Activated CD4-positive, alpha-beta T cell treated with anti-CD3 and anti-CD28 coated beads for 1 hour (primary cell): Measurements from ENCODE around the gene S100B.
"Not testable (repeated sequence)": the region's sequence is repeated elsewhere in the genome, so short reads cannot be mapped to it uniquely, and the experiment has no call there.

Source experiments
- DNase-seq: peaks from one replicate; pipeline ENCODE4 v3.0.0-alpha.2; 2020

The S100B gene

DNA sequence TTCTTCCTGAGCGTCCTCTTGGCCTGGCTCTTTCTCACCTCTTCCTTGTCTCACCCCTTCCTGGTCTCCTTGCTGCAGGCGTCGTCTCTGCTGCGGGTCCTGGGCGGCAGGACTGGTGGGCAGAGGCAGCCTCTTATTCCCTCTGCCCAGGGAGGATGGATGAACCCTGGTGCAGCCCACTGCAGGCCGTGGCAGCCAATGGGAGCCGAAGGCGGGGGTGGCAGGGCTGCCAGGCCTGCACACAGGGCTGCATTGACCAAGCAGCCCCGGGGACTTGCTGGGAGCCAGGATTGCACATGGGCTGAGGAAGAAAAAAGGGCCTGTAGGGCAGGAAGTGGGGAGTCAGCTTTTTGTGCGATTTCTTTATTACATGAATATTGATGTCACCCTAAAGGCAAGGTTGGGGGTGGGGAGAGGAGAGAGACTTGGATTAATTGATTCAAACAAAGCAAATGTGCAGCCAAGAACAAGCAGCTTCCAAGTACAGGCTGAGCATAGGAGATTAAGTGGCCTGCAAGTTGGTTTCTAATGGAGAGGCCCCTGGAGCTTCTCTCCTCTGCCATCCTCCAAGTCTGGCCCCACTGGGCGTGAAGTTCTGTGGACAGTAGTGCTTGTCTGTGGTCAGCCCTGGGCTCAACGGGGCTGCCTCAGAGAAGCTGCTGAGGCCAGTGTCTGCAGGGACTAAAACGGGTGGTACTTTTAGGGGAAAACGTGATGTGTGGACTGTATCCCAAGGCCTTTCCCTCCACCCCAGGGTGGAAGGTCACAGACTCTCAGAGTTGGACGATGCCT, at the start of gene S100B:
Gene S100B, minus strand, starts transcription at position 108 of the 792 bp plus-strand sequence. CDS start 2,667 bp downstream, outside the sequence.
- DNase-seq = no peak

DNA sequence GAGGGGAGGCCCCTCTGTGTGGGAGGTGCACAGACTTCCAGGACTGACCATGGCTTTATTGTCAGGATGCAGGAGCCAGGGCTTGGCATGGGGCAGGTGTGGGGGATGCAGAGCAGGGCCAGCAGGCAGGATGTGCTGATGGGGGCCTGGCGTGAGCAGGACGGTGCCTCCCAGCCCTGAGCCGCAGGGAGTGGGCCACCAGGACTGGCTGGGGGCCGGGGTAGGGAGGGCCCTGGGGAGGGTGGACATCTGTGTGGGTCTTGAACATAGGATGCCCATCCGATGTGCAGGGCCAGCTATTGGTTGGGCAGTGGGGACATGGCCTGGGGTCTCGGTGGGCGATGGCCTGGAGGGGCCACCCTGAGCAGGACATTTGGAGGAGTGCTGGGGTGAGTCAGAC, 46.2 kb upstream of the S100B start:
- DNase-seq = no peak

DNA sequence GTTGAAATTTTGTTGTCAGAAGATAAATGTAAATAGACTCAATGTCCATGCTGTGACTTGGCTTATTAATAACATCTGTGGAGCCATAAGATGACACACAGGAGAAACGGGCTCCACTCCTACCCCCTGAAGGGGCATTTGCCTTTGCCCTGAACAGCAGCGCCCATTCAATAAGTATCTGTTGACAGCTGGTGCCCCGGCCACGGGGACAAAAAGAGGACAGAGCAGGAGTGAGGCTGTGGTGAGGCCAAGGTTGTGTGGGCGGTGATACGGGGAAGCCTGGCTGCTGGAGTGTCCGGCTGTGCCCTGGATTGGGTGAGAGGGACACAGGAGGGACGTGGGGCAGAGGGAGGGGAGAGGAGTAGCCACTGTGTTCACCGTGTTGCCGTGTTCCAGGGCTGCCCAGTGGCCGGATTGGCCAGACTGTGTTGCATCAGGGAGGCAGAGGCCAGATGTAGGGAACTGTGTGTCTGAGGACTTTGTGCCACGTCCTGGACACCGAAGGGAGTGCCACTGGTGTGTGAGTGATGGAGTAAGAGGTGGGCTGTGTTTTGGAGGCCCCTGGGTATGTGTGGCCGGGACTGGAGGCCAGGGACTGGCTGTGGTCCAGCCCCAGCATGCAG, 45.7 kb upstream of the S100B start:
- DNase-seq = no peak

DNA sequence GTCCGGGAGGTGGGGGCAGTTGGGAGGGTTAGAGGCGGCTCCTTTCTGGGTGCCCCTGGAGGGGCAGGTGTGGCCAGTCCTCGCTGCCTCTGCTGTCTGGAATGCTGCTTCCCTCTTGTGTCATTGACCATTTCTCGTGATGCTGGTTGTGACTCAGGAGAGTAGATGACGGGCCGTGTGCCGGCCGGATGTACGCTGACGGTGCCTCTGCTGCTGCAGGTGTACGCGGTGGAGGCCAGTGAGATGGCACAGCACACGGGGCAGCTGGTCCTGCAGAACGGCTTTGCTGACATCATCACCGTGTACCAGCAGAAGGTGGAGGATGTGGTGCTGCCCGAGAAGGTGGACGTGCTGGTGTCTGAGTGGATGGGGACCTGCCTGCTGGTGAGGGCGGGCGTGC, 44.5 kb upstream of the S100B start:
- no peak for DNase-seq

DNA sequence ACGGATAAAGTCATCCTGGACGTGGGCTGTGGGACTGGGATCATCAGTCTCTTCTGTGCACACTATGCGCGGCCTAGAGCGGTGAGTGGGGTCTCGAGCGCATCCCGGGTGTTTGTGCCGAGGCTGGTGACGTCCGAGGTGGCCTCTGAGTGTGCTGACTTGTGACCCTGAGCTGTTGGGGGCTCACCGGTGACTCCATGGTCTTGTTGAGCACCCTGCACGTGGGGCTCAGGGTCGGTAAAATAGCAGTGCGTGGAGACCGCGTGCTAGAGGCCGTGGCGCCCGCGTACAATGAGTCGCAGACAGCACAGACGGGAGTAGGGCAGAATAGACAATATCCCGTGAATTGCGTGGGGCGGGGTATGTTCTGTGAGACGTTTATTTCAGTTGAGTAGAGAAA, 43.7 kb upstream of the S100B start:
- no peak for DNase-seq

DNA sequence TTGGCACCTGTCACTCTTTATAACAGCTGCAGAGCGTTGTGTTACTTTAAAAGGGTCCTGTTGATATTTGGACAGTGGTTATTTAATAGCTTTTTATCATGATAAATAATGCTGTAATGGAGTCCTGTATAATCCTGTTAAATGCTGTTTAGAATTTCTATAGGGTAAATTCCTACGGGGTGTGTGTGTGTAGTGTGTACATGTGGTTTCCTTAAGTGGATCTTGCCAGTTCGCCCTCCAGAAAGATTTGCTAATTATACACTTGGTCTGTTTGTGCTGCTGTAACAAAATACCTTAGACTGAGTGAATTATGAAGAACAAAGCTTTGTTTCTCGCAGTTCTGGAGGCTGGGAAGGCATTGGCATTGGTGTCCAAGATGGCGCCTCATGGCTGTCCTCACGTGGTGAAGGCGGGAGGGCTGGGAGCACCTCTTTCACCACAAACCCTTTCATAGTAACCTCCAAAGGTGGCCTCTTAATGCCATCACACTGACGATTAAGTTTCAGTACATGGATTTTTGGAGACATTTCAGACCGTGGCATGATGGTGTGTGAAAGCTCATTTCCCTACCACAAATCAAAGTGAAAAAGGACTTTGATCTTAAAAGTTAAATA, 41.8 kb upstream of the S100B start:
- DNase-seq = no peak

DNA sequence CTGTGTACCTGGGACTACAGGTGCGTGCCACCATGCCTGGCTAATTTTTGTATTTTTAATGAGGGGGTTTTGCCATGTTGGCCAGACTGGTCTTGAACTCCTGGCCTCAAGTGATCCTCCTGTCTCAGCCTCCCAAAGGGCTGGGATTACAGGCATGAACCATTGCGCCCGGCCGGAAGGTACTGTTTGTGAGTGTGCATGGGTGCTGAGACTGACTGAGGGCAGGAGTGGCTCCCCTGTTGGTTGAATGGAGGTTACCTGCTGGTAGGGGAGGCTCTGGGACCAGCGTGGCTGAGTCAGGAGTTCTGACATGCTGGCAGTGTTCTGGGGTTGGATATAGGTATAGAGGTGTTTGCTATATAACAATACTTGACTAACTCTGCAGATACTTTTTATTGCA, 41.0 kb upstream of the S100B start:
- no peak for DNase-seq

DNA sequence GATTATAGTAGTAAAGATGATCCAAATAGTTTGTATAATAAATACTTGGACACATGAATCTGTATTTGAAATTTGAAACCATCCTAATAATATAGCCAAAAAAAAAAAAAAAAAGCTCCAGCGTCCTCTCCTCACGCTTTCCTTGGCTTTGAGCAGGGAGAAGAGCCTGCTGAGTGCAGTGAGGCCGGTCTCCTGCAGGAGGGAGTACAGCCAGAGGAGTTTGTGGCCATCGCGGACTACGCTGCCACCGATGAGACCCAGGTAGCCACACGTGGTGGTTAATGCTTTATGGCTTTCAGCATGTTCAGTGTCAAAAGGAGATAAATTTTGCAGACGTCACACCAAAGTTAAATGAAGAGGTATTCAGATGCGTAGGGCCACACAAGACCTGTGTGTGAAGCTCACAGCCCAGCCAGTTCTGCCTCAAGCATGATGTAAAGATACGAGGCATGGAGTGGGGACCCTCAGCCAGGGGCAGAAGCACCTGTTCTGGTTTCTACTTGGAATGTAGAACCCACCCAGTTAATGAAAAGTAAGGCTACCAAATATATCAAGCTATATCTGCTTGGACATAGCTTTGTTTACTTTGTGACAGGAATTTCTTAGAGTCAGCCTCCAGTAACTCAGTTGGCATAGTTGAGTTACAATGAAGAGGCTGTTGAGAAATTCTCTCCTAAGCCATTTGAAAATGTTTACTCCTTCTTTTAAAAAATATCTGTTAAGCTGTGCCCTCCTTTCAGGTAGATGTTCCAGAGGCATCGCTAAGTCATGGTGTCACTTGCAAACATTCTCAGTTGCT, 38.7 kb upstream of the S100B start:
- no peak for DNase-seq

DNA sequence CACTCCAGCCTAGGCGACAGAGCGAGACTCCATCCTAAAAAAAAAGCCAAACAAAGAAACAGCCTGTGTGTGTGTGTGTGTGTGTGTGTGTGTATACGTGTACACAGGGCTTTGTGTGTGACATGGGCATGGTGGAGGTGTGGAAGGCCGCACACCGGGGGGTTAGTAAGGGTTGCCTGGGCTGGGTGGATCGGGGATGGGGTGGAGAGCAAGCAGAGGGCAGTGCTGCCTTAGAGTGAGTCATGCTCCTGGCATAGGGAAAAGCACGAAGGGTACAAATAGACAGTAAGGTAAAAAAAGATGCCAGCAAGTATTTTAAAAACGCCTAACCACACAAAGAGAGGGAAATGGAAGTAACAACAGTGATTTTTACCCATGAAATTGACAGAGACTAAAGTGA, 36.8 kb upstream of the S100B start:
- DNase-seq = no peak

DNA sequence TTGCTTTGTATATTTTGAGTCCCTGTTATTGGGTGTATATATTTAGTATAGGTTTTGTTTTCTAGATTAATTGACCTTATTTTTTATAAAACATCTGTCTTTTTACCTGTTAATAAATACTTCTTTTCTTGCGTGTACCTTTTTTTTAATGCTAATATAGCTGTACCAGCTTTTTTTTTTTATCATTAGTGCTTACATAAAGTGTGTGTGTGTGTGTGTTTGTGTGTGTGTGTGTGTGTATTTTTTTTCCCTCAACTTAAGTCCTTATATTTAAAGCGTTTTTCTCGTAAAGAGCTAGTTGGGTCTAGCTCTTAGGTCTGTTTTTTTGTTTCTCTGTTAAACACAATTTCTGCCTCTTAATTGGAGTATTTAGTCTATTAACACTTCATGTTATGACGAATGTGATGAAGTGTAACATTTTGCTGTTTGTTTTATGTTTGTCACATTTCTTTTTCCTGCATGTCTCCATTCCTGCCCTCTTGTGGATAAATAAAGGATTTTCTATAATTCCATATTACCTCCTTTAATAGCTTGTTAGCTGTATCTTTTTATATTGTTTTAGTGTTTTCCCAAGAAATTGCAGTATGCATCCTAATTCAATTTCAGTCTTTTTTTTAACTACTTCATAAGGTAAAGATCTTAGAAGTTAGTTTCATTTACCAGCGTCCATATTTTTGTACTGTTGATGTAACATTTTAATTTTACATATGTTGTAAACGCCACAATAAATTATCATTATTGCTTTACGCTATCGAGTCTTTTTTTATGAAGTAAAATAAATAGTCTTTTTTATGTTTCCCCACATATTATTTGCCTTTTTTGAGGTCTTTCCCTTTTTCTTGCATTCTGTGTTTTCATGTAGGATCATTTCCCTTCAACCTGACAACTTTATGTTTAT, 34.9 kb upstream of the S100B start:
- no peak for DNase-seq

DNA sequence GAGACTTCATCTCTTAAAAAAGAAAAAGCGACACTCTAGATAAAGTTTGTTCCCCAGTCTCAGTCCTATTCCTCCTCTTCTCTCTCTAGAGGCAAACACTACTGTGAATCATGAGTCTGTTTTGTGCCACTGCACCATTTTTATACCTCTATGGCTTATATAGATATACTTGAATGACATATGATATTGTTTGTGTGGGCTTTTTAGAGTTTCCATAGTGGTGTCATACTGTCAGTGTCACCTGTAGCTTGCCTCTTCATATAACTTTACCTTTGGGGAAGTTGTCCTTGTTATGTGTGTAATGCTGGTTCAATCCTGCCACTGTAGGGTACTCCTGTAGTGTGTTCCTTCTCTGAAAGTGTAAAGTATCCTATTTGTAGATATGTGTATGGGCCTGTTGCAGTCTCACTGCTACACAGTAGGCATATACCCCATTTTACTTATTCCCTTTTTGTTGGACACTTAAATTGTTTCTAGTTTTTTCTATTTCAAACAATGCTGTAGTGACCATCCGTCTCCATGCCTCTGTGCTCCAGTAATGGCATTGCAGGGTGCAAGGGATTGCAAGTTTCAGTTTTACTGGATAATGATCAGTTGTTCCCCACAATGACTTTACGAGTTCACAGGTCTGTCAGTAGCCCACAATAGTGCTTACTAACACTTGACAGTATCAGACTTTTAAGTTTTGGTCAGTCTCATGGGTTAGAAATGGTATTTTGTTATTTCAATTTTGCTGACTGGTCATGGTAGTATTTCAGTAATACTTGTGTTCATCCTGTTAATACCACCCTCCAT, 33.3 kb upstream of the S100B start:
- no peak for DNase-seq

DNA sequence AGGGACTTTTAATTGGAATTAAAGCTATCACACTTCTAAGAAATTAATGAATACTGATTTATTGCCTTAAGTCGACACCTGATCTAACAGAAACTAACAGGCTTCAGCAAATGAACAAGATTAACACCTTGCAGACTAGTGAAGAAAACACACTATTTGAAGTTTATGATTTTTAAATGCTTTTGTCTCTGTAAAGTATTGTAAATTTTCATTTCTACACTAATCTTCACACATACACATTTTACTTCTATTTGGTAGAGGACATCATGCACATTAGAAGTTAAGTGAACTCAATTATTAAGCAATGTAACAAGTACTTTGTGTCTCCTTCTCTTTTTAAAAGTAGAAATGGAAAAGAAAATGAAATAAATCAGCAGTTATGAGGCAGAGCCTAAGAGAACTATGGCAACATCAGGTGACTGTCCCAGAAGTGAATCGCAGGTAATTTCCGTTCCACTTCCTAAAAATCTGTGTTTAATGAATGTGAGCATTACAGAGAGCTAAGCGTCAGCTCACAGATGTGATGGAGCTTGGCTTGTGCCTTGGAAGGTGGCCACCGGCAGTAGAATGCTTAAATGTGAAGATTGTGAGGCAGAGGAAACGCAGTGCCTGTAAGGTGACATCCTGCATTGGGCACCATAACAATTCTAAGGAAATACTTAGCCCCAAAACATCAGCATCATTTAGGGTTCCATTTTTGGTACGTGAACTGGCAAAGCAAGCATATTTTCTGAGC, 31.8 kb upstream of the S100B start:
- DNase-seq = no peak

DNA sequence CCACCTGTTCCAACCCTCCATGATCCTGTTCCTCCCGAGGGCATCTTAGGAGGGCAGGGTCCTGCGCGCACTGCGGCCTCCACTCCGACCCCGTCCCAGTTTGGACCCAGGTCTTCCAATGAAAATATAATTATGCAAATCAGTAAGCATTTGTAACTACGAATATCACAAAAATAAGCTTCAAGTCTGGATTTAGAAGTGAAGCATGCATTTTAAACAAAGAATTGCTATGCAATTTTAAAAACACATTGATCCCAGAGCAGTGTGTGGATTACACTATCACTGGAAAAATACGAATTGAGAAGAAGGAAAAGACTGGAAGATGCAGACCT, 31.3 kb upstream of the S100B start:
- DNase-seq = no peak

DNA sequence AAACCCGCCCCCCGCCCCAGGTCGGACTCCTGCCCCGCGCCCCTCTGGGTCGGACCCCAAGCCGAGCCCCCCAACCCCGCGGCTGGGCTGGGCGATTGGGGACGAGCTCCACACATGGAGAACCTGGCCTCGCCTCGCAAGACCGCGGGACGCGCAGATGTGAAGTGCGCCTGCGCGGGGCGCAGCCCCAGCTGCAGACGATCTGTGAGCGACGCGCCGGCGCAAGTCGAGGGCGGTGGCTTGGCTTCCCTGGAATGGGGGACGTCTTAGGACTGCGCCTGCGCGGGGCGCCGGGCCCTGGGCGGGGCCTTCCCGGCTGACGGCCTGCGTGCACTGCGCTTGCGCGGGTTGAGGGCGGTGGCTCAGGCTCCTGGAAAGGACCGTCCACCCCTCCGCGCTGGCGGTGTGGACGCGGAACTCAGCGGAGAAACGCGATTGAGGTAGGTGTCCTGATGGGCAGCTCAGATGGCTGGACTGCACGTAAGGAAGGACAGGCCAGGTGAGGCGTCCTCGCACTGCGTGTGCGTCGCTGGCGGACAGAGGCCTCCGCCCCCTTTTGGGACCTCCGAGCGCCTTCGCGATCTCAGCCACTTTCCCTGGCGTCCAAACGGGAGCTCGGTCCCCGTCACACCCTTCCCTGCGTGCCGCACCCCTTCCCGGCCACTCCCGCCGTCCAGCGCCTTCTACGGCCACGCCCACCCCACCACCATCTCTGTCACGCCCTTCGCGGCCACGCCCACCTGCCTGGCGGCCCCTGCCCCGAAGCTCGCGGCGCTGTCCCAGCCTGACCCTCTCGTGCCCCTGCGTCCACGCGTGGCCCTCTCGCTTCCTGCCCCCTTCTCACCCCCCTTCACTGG, 30.7 kb upstream of the S100B start, which contains the start of gene PRMT2:
Gene PRMT2, plus strand, starts transcription at position 351 of the 857 bp plus-strand sequence. CDS start 1,278 bp downstream, outside the sequence.
- DNase-seq = peak; percentile 97

DNA sequence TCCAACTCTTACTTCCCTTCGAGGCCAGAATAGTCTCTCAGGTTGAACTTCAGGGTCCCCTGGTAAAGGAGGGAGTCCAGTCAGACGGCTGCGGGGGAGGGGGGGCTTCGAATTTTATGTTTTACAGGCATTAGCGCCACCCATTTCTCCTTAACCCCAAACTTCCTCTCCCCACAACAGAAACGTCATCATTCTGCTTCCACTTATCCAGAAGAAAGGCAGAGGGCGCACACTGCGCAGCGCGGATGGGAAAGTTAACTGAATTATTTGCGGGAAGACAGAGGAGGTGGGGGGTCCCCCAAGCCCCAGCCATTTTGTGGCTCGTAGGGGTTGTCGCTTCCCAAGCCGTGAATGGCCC, 30.1 kb upstream of the S100B start:
- DNase-seq = no peak

DNA sequence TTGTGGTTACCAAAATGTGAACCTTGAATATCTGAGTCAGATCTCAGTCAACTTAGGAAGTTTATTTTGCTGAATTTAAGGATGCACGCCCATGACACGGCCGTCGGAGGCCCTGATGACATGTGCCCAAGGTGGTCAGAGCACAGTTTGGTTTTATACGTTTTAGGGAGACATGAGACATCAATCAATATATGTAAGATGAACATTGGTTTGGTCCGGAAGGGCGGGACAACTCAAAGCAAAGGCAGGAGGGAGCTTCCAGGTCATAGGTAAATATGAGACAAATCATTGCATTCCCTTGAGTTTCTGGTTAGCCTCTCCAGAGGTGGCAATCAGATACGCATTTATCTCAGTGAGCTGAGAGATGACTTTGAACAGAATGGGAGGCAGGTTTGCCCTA, 29.5 kb upstream of the S100B start:
- DNase-seq = no peak

DNA sequence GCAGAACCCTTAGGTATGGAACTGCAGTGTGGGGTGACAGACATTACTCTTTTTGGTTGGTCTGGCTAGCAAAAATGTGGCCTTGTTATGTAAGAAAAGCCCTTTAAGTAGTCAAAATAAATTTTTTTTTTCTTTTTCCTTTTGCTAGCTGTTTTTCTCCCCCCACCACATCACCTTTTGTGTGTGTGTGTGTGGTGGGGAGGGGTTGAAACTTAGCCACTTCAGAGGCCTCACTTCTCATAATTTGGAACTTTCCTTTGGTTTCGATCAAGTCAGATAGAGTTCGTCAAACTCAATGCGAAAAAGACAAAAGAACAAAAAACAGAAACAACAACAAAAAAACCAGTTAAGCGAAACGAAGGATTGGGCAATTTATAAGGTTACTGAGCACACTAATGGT, 28.7 kb upstream of the S100B start:
- no peak for DNase-seq

DNA sequence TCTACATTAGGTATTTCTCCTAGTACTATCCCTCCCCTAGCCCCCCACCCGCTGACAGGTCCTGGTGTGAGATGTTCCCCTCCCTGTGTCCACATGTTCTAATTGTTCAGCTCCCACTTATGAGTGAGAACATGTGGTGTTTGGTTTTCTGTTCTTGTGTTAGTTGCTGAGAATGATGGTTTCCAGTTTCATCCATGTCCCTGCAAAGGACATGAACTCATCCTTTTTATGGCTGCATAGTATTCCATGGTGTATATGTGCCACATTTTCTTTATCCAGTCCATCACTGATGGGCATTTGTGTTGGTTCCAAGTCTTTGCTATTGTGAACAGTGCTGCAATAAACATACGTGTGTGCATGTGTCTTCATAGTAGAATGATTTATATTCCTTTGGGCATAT, 26.0 kb upstream of the S100B start:
- DNase-seq = not testable (repeated sequence)

DNA sequence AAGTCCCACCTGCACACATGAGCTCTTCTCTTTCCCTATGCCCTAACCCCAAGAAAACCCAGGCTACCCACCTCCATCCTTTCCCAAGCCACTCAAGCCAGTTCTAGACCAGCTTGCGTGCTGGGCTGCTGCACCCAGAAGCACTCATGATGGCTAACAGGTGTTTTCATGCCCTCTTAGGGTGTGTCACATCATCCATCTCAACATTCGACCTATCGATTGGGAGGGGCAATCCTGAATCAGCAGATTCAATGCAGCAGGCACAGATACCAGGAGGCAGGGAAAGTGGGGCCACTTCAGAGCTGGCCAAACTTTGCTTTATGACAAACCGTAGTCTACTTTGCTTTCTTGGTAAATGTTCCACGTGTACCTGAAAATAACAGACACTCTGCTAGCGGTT, 24.0 kb upstream of the S100B start:
- DNase-seq = no peak

DNA sequence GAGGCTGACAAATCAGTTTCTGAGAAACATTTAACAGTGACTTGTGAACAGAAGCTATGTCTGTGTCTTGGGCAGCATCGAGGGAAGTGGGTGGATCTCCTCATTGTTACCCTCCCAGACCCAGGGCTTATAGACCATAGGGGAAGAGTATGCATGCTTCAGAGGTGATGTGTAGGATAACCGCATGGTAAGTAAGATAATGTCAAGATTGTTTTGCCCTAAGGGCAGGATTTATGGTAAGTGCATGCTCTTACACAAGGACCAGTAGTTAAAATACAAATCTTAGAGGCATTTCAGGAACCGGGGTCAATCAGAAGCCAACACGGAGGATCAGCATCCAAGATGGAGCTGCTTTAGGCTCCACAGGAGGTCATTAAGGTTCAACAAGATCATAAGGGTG, 22.8 kb upstream of the S100B start:
- no peak for DNase-seq
